GM12878 (cell line): Measurements from ENCODE around the gene SLC29A2. TPM values are rescaled to one million over a fixed set of nuclear protein-coding genes. Genes with fewer than 3 reads are reported as not detected.

Experiments used
- ASH2L ChIP-seq: fragments of 300-600, 200-600 bp; sonication (generic); IDR thresholded peaks from 2 replicates; pipeline ENCODE4 v1.6.1; 2017; ENCODE audit warnings: low read depth, mild to moderate bottlenecking, borderline replicate concordance
- ATF7 ChIP-seq: fragments of 450-650 bp; IDR thresholded peaks from 2 replicates; pipeline ENCODE4 v1.6.1; 2016; ENCODE audit warnings: low read depth, mild to moderate bottlenecking
- BACH1 ChIP-seq: fragments of 450-650 bp; IDR thresholded peaks from 2 replicates; pipeline ENCODE4 v1.6.1; 2017; ENCODE audit warnings: mild to moderate bottlenecking, borderline replicate concordance
- HDGF ChIP-seq: fragments of 450-650 bp; IDR thresholded peaks from 2 replicates; pipeline ENCODE4 v1.6.1; 2016; ENCODE audit warnings: antibody characterized with exemption
- JUND ChIP-seq: IDR thresholded peaks from 2 replicates; pipeline ENCODE4 v1.6.1; 2012; ENCODE audit warnings: low read depth, mild to moderate bottlenecking, low read length, improper control_type of control experiment, moderate library complexity
- NFYB ChIP-seq: IDR thresholded peaks from 2 replicates; pipeline ENCODE4 v1.6.1; 2011; ENCODE audit warnings: low read depth, mild to moderate bottlenecking, low read length, improper control_type of control experiment, moderate library complexity; ENCODE audit not compliant: insufficient read depth
- POLR2AphosphoS2 ChIP-seq: IDR thresholded peaks from 2 replicates; pipeline ENCODE4 v1.6.1; 2011; ENCODE audit warnings: low read depth, mild to moderate bottlenecking, low read length, improper control_type of control experiment, moderate library complexity
- POU2F2 ChIP-seq: IDR thresholded peaks from 3 replicates; pipeline ENCODE4 v1.6.1; 2011; ENCODE audit warnings: low read depth, mild to moderate bottlenecking, low read length, borderline replicate concordance
- RBBP5 ChIP-seq: fragments of 200-600 bp; sonication (generic); conservative IDR thresholded peaks from 2 replicates; pipeline ENCODE4 v1.6.1; 2016
- STAT3 ChIP-seq: IDR thresholded peaks from 2 replicates; pipeline ENCODE4 v1.6.1; 2011; ENCODE audit warnings: low read depth, low read length, improper control_type of control experiment
- SUPT20H ChIP-seq: IDR thresholded peaks from 2 replicates; pipeline ENCODE4 v1.6.1; 2011; ENCODE audit warnings: low read depth, mild to moderate bottlenecking, low read length, moderate library complexity, borderline replicate concordance; ENCODE audit not compliant: control insufficient read depth
- TCF12 ChIP-seq: IDR thresholded peaks from 2 replicates; pipeline ENCODE4 v1.6.1; 2011; ENCODE audit warnings: low read depth, mild to moderate bottlenecking, low read length
- TCF3 ChIP-seq: IDR thresholded peaks from 2 replicates; pipeline ENCODE4 v1.6.1; 2012; ENCODE audit warnings: low read depth, mild to moderate bottlenecking, low read length, borderline replicate concordance; ENCODE audit not compliant: insufficient read depth
- YBX1 ChIP-seq: fragments of 450-650 bp; IDR thresholded peaks from 2 replicates; pipeline ENCODE4 v1.6.1; 2016; ENCODE audit warnings: antibody characterized with exemption
- ZNF217 ChIP-seq: fragments of 450-650 bp; IDR thresholded peaks from 2 replicates; pipeline ENCODE4 v1.6.1; 2017; ENCODE audit warnings: antibody characterized with exemption, mild to moderate bottlenecking
- ZNF24 ChIP-seq: fragments of 450-650 bp; IDR thresholded peaks from 2 replicates; pipeline ENCODE4 v1.6.1; 2017; ENCODE audit warnings: antibody characterized with exemption, mild to moderate bottlenecking
- polyA plus RNA-seq, 11 experiments: library from polyadenylated mRNA; depleted of rRNA in 4 of 11; unstranded in 6 of 11; stranded (reverse) in 5 of 11; fragments of >200 nt; fragmentation: Nextera tagmentation in 4 of 11; fragmentation: Illumina TruSeq in 1 of 11; extraction: Ambion mirVana in 4 of 11; extraction: Trizol in 1 of 11; gene quantifications; 1 replicate in 1 of 11; 2 replicates in 10 of 11; pipeline versions ENCODE4 v1.2.1 to v1.2.3, GENCODE V29; 2011 to 2016; ENCODE audit warnings: inconsistent platforms in 2 of 11, missing spikeins in 2 of 11, low read depth in 1 of 11
- total RNA-seq, 4 experiments: library from RNA; depleted of rRNA in 3 of 4; stranded (reverse); fragments of >200 nt in 3 of 4; fragmentation: Illumina TruSeq in 1 of 4; extraction: Trizol in 1 of 4; gene quantifications; 2 replicates each; pipeline versions ENCODE4 v1.2.1 to v1.2.3, GENCODE V29; 2013 to 2021
- TF ChIP-seq, protein P1 (sequence below): IDR thresholded peaks from 2 replicates; pipeline ENCODE4 v1.6.1; 2012; ENCODE audit warnings: low read depth, low read length, improper control_type of control experiment
- TF ChIP-seq, protein P2 (sequence below): IDR thresholded peaks from 2 replicates; pipeline ENCODE4 v1.6.1; 2012; ENCODE audit warnings: low read depth, low read length, improper control_type of control experiment
- TF ChIP-seq, protein P3 (sequence below): fragments of 450-650 bp; IDR thresholded peaks from 2 replicates; pipeline ENCODE4 v1.6.1; 2018; ENCODE audit warnings: borderline replicate concordance, mild to moderate bottlenecking; ENCODE audit not compliant: partially characterized antibody
- TF ChIP-seq, protein P4 (sequence below): fragments of 450-650 bp; formaldehyde crosslinking; IDR thresholded peaks from 2 replicates; pipeline ENCODE4 v1.4.0; 2022; ENCODE audit warnings: mild to moderate bottlenecking, moderate library complexity
- TF ChIP-seq, protein P5 (sequence below): fragments of 450-650 bp; IDR thresholded peaks from 2 replicates; pipeline ENCODE4 v1.6.1; 2017; ENCODE audit warnings: low read depth, mild to moderate bottlenecking, moderate library complexity

SLC29A2 gene
- total and polyA plus RNA-seq, 10 of the 15 experiments (the other 5 are each of a cell fraction or from before 2014, with no cell fraction given), result 0.27 to 7.5 (median 2.2) TPM

DNA sequence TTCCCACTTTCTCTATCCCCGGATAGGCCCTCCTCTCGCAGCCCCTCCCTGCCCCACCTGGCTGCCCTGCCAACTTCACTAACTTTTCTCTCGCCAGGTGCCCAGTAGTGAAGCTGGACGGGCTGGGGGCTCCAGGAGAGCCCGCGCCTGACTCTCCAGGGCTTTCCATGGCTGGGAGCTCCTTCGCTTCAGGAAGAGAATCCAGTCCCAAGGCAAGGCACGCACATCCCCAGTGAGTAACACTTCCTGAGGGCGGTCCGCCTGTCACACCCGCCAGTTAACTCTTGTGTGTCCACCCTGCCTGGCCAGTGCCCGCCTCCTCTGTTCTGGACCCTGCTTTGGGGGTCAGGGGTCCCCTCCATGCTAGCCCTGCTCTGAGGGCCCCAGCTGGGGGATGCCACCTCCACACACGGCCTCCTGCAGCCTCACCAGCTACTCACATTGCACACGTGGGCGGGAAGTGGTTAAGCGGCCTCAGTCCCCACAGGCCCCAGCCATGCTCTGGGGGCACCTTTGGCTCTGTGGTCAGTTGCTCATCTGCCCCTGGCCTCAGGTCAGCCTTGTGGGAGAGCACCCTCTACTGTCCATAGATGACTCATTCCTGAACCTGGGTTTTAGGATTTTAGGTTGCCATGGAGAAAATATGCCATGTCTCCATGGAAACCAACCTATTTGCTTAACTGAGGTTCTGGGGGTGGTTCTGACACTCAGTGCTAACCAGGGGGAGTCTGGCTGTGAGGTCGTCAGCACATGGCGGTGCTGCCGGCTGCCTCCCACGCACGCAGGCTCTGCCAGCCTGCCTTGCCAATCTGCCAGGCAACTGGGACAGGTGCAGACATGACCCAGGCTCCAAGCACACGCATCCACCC, 35.1 kb downstream of the SLC29A2 start, which contains the start of gene RIN1 (continued):
- TF ChIP-seq ASH2L, result no peak
- no peak for TF ChIP-seq HDGF
- TF ChIP-seq ATF7, result peak; percentile 64
- no peak for TF ChIP-seq SUPT20H
- peak; percentile 50; the same call in 1 of the 2 replicates for TF ChIP-seq JUND
- TF ChIP-seq POLR2AphosphoS2, result no peak
- peak; percentile 65; the same call in 1 of the 2 replicates for TF ChIP-seq TCF12
- TF ChIP-seq, protein P1, sequence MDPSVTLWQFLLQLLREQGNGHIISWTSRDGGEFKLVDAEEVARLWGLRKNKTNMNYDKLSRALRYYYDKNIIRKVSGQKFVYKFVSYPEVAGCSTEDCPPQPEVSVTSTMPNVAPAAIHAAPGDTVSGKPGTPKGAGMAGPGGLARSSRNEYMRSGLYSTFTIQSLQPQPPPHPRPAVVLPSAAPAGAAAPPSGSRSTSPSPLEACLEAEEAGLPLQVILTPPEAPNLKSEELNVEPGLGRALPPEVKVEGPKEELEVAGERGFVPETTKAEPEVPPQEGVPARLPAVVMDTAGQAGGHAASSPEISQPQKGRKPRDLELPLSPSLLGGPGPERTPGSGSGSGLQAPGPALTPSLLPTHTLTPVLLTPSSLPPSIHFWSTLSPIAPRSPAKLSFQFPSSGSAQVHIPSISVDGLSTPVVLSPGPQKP, result no peak
- TF ChIP-seq TCF3, result 0 out of 2 replicates have a peak, but pooled peaks have one; percentile 2
- TF ChIP-seq, protein P2, sequence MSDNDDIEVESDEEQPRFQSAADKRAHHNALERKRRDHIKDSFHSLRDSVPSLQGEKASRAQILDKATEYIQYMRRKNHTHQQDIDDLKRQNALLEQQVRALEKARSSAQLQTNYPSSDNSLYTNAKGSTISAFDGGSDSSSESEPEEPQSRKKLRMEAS, result peak; percentile 49; the same call in 1 of the 2 replicates
- TF ChIP-seq ZNF24, result no peak
- peak; percentile 28; the same call in 1 of the 3 replicates for TF ChIP-seq POU2F2
- TF ChIP-seq RBBP5, result no peak
- no peak for TF ChIP-seq NFYB
- TF ChIP-seq, protein P3, sequence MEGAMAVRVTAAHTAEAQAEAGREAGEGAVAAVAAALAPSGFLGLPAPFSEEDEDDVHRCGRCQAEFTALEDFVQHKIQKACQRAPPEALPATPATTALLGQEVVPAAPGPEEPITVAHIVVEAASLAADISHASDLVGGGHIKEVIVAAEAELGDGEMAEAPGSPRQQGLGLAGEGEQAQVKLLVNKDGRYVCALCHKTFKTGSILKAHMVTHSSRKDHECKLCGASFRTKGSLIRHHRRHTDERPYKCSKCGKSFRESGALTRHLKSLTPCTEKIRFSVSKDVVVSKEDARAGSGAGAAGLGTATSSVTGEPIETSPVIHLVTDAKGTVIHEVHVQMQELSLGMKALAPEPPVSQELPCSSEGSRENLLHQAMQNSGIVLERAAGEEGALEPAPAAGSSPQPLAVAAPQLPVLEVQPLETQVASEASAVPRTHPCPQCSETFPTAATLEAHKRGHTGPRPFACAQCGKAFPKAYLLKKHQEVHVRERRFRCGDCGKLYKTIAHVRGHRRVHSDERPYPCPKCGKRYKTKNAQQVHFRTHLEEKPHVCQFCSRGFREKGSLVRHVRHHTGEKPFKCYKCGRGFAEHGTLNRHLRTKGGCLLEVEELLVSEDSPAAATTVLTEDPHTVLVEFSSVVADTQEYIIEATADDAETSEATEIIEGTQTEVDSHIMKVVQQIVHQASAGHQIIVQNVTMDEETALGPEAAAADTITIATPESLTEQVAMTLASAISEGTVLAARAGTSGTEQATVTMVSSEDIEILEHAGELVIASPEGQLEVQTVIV, result no peak
- no peak for TF ChIP-seq STAT3
- TF ChIP-seq, protein P4, sequence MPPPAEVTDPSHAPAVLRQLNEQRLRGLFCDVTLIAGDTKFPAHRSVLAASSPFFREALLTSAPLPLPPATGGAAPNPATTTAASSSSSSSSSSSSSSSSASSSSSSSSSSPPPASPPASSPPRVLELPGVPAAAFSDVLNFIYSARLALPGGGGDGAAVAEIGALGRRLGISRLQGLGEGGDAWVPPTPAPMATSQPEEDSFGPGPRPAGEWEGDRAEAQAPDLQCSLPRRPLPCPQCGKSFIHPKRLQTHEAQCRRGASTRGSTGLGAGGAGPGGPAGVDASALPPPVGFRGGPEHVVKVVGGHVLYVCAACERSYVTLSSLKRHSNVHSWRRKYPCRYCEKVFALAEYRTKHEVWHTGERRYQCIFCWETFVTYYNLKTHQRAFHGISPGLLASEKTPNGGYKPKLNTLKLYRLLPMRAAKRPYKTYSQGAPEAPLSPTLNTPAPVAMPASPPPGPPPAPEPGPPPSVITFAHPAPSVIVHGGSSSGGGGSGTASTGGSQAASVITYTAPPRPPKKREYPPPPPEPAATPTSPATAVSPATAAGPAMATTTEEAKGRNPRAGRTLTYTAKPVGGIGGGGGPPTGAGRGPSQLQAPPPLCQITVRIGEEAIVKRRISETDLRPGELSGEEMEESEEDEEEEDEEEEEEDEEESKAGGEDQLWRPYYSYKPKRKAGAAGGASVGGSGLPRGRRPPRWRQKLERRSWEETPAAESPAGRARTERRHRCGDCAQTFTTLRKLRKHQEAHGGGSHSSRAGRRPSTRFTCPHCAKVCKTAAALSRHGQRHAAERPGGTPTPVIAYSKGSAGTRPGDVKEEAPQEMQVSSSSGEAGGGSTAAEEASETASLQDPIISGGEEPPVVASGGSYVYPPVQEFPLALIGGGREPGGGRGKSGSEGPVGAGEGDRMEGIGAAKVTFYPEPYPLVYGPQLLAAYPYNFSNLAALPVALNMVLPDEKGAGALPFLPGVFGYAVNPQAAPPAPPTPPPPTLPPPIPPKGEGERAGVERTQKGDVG (CRISPR knock-in tag), result no peak
- TF ChIP-seq, protein P5, sequence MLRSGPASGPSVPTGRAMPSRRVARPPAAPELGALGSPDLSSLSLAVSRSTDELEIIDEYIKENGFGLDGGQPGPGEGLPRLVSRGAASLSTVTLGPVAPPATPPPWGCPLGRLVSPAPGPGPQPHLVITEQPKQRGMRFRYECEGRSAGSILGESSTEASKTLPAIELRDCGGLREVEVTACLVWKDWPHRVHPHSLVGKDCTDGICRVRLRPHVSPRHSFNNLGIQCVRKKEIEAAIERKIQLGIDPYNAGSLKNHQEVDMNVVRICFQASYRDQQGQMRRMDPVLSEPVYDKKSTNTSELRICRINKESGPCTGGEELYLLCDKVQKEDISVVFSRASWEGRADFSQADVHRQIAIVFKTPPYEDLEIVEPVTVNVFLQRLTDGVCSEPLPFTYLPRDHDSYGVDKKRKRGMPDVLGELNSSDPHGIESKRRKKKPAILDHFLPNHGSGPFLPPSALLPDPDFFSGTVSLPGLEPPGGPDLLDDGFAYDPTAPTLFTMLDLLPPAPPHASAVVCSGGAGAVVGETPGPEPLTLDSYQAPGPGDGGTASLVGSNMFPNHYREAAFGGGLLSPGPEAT, result peak; percentile 67; the same call in 1 of the 2 replicates
- TF ChIP-seq BACH1, result peak; percentile 51; the same call in 1 of the 2 replicates
- TF ChIP-seq YBX1, result no peak
- TF ChIP-seq ZNF217, result no peak; the same call in 1 of the 2 replicates
